Aorta (tissue), 5 donors: ENCODE data around the gene MUC6. TPM values are rescaled to one million over a fixed set of nuclear protein-coding genes. Genes with fewer than 3 reads are reported as not detected.
"Not testable (repeated sequence)": the region's sequence is repeated elsewhere in the genome, so short reads cannot be mapped to it uniquely, and the experiment has no call there.

Source experiments
- ATAC-seq: fragments of 200-7000 bp; cut with Tn5 transposase; one replicate; pipeline ENCODE4 v1.9.1; 2022; ENCODE audit warnings: moderate library complexity; ENCODE audit not compliant: low FRiP score
- DNase-seq, 2 donors: peaks; one replicate each; pipeline ENCODE4 v3.0.0-alpha.2; 2020
- H3K27ac ChIP-seq, 2 donors: one replicate each; pipeline ENCODE4 v1.5.1; 2013; ENCODE audit warnings: low read length in 2 of 2, mild to moderate bottlenecking in 2 of 2, moderate library complexity in 2 of 2, control low read depth in 1 of 2, inconsistent platforms in 1 of 2, low read depth in 1 of 2
- H3K27me3 ChIP-seq, 2 donors: one replicate each; pipeline ENCODE4 v1.6.1; 2013; ENCODE audit warnings: control low read depth in 1 of 2, low read length in 1 of 2, mild to moderate bottlenecking in 1 of 2, moderate library complexity in 1 of 2; ENCODE audit not compliant: insufficient read depth in 2 of 2, control insufficient read depth in 1 of 2
- H3K36me3 ChIP-seq, 2 donors: one replicate each; pipeline ENCODE4 v1.6.1; 2013; ENCODE audit warnings: control low read depth in 1 of 2, low read length in 1 of 2, mild to moderate bottlenecking in 1 of 2; ENCODE audit not compliant: insufficient read depth in 2 of 2, control insufficient read depth in 1 of 2
- H3K4me1 ChIP-seq, 2 donors: one replicate each; pipeline ENCODE4 v1.6.1; 2013; ENCODE audit warnings: low read length in 2 of 2, control low read depth in 1 of 2, mild to moderate bottlenecking in 1 of 2, moderate library complexity in 1 of 2; ENCODE audit not compliant: insufficient read depth in 2 of 2, control insufficient read depth in 1 of 2
- H3K4me3 ChIP-seq, 2 donors: one replicate each; pipeline ENCODE4 v1.5.1; 2013; ENCODE audit warnings: low read length in 2 of 2, control low read depth in 1 of 2, mild to moderate bottlenecking in 1 of 2
- H3K9me3 ChIP-seq: one replicate; pipeline ENCODE4 v1.6.1; 2013; ENCODE audit warnings: mild to moderate bottlenecking, low read length; ENCODE audit not compliant: control insufficient read depth
- WGBS, 2 donors: extraction: QIAGEN DNeasy Blood & Tissue Kit; methylation state at CpG; one replicate each; pipeline ENCODE4 v1.1.7; 2013; 5-methylcytosine and 5-hydroxymethylcytosine counted together
- intact Hi-C, 2 donors: fragments of 100-400 bp; cut with DNase I; formaldehyde crosslinking; loops; one replicate each; pipeline versions ENCODE4 v1.14.2 to v1.15.0; 2022
- polyA plus RNA-seq, 2 donors: library from polyadenylated mRNA; stranded (reverse); fragments of 200-250 nt; gene quantifications; one replicate each; pipeline ENCODE4 v1.2.3, GENCODE V29; 2013
- total RNA-seq, 2 donors: library from RNA; stranded (reverse); fragmentation: NEBNext Ultra II Directional; extraction: Animal tissue kit (Norgen Biotek cat#: 25700); gene quantifications; one replicate each; pipeline ENCODE4 v1.2.1, GENCODE V29; 2021
- donor health status: healthy with polysubstance abuse.
- donor health status: Bipolar disorder and iron deficiency.
- donor health status: DM: no; HTN: no; CAD: no.
- donor health status: DM: no; HTN: no; CAD: no.
- donor health status: DM: yes; HTN: yes; CAD: no.

The MUC6 gene
- total and polyA plus RNA-seq, 4 donors, result under 0.01 to 0.49 TPM; not detected in 2

GRCh38 chr11:981764-982163 lies 54.8 kb downstream of the MUC6 start:
- DNase-seq (no peak), ATAC-seq (no peak)
- H3K4me3 ChIP-seq, result no peak overlapping the region
- H3K36me3 ChIP-seq, result peaks cover 0 to 11% of the 10 kb centered on the region in 2 donors
- 93 to 96% methylated on average over 14 of the region's 14 CpGs for WGBS, 2 donors
- H3K9me3 ChIP-seq, result no peaks in the 10 kb centered on the region
- H3K4me1 ChIP-seq, result no peaks in the 10 kb centered on the region
- no peaks in the 10 kb centered on the region for H3K27me3 ChIP-seq
- intact Hi-C loops, result no loop called here
- no peak overlapping the region for H3K27ac ChIP-seq

GRCh38 chr11:980438-981357 lies 55.8 kb downstream of the MUC6 start:
- Histone ChIP-seq H3K36me3 (peaks cover 0 to 8% of the 10 kb centered on the region in 2 donors), H3K4me3 (no peak overlapping the region), H3K4me1 (no peaks in the 10 kb centered on the region), H3K27ac (no peak overlapping the region), H3K9me3 (no peaks in the 10 kb centered on the region), H3K27me3 (no peaks in the 10 kb centered on the region)
- intact Hi-C loops, result no loop called here
- 62 to 71% methylated on average over 26 of the region's 26 CpGs for WGBS, 2 donors
- DNase-seq (no peak), ATAC-seq (no peak)

- H3K4me3 ChIP-seq, result no peak overlapping the region
- DNase-seq (no peak), ATAC-seq (peak; percentile 21)
- H3K27ac ChIP-seq, result no peak overlapping the region
- intact Hi-C loops, result no loop called here
- no peaks in the 10 kb centered on the region for H3K27me3 ChIP-seq
- 81 to 86% methylated on average over 16 of the region's 16 CpGs for WGBS, 2 donors
- H3K36me3 ChIP-seq, result peaks cover 0 to 5% of the 10 kb centered on the region in 2 donors
- no peaks in the 10 kb centered on the region for H3K9me3 ChIP-seq
- no peaks in the 10 kb centered on the region for H3K4me1 ChIP-seq
These were observed 57.7 kb downstream of the MUC6 start for GRCh38 chr11:978781-979180.

- peaks cover 0 to 5% of the 10 kb centered on the region in 2 donors for H3K36me3 ChIP-seq
- 86 to 91% methylated on average over 28 of the region's 28 CpGs for WGBS, 2 donors
These were observed 58.4 kb downstream of the MUC6 start for GRCh38 chr11:977830-978720.

GRCh38 chr11:976431-977160 lies 59.9 kb downstream of the MUC6 start:
- H3K4me1 ChIP-seq, result no peaks in the 10 kb centered on the region
- no peaks in the 10 kb centered on the region for H3K9me3 ChIP-seq
- intact Hi-C loops, result no loop called here
- peaks cover 0 to 6% of the 10 kb centered on the region in 2 donors for H3K36me3 ChIP-seq
- H3K27ac ChIP-seq, result no peak overlapping the region
- no peak overlapping the region for H3K4me3 ChIP-seq
- no peak for DNase-seq
- WGBS, 2 donors, result 66 to 70% methylated on average over 24 to 26 of the region's 26 CpGs
- no peaks in the 10 kb centered on the region for H3K27me3 ChIP-seq
- no peak for ATAC-seq

More at GRCh38 chr11:977830-978720, 58.4 kb downstream of the MUC6 start:
- H3K4me1 ChIP-seq, result no peaks in the 10 kb centered on the region
- no peak overlapping the region for H3K4me3 ChIP-seq
- no peak for DNase-seq
- no peak for ATAC-seq
- no peaks in the 10 kb centered on the region for H3K27me3 ChIP-seq
- no peak overlapping the region for H3K27ac ChIP-seq
- no peaks in the 10 kb centered on the region for H3K9me3 ChIP-seq
- intact Hi-C loops, result no loop called here

DNA sequence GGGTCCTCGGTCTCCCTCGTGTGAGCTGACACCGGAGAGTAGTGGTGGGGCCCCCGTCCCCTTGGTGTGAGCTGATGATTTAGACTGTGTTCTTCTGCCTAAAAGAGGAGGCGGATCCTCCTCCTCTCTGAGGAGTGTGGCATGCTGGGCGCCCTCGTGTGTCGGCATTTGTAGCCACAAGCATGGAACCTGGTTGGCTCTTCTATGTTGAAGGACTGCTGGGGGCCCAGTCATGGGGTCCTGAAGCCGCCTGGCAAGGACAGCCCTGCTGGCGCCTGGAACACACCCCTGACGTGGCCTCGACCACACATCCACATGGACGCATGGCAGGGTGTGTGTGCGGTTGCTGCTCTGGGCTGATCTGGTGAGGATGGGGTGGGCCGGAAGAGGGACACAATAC lies 60.7 kb downstream of the MUC6 start:
- H3K27me3 ChIP-seq, result no peaks in the 10 kb centered on the region
- H3K36me3 ChIP-seq, result peaks cover 0 to 4% of the 10 kb centered on the region in 2 donors
- no peak for ATAC-seq
- 54 to 73% methylated on average over 15 of the region's 15 CpGs for WGBS, 2 donors
- DNase-seq, result no peak
- no peaks in the 10 kb centered on the region for H3K9me3 ChIP-seq
- H3K4me3 ChIP-seq, result no peak overlapping the region
- no peaks in the 10 kb centered on the region for H3K4me1 ChIP-seq
- intact Hi-C loops, result no loop called here
- no peak overlapping the region for H3K27ac ChIP-seq

- H3K27ac ChIP-seq, DNase-seq, H3K36me3 ChIP-seq, H3K27me3 ChIP-seq, H3K9me3 ChIP-seq, H3K4me3 ChIP-seq, H3K4me1 ChIP-seq, intact Hi-C loops, ATAC-seq: not testable (repeated sequence)
- 85 to 94% methylated on average over 41 of the region's 41 CpGs for WGBS, 2 donors
These were observed 61.1 kb downstream of the MUC6 start for GRCh38 chr11:975376-975775.

GRCh38 chr11:973237-973636 lies 63.3 kb downstream of the MUC6 start:
- WGBS, 2 donors, result 85 to 95% methylated on average over 11 of the region's 11 CpGs
- Histone ChIP-seq H3K36me3 (peaks cover 0 to 4% of the 10 kb centered on the region in 2 donors), H3K4me3 (no peak overlapping the region), H3K9me3 (no peaks in the 10 kb centered on the region), H3K27ac (no peak overlapping the region), H3K27me3 (no peaks in the 10 kb centered on the region), H3K4me1 (no peaks in the 10 kb centered on the region)
- intact Hi-C loops, result no loop called here
- DNase-seq (no peak), ATAC-seq (no peak)
